Measurements from ENCODE around the gene TAF6.
A peak's percentile ranks its signal among the peaks of the same experiment; 100 is the strongest.

The TAF6 gene

DNA sequence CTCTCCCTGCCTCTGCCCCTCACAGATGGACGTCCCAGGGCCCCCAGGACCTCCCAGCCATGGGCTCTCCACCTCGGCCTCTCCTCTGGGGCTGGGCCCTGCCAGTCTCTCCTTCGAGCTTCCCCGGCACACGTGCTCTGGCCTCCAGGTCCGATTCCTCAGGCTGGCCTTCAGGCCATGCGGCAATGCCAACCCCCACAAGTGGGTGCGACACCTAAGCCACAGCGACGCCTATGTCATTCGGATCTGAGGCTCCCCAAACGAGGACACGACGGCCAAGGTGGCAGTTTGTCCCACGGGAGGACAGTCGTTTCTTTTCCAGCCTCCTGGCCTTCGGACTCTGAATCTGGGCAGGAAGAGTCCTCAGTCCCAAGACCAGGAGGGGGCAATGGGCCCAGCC is 12.5 kb downstream of the TAF6 start:
- DNase-seq (ENCODE audit: insufficient read length, low spot score) (no peak), FAIRE-seq (no peak)
- no peak for TF ChIP-seq CTCF (IDR thresholded peaks at IDR 0.05; ENCODE audit: insufficient read depth, missing control alignments)

GRCh38 chr7:100105534-100105933 is 13.6 kb downstream of the TAF6 start:
- DNase-seq (ENCODE audit: insufficient read length, low spot score), result no peak
- TF ChIP-seq CTCF (IDR thresholded peaks at IDR 0.05; ENCODE audit: insufficient read depth, missing control alignments), result no peak
- FAIRE-seq, result no peak

GRCh38 chr7:100102950-100103840 is 16.0 kb downstream of the TAF6 start:
- no peak for FAIRE-seq
- no peak for DNase-seq (ENCODE audit: insufficient read length, low spot score)
- TF ChIP-seq CTCF (IDR thresholded peaks at IDR 0.05; ENCODE audit: insufficient read depth, missing control alignments), result no peak

- FAIRE-seq, result no peak
- peak; percentile 86 for DNase-seq (ENCODE audit: insufficient read length, low spot score)
Observed at GRCh38 chr7:100101016-100101862, 17.9 kb downstream of the TAF6 start, which contains the start of the genes AP4M1 and MCM7. TSS of gene AP4M1 (plus strand) at chr7:100101643. CDS start at chr7:100101715, 72 bp downstream. TSS of gene MCM7 (minus strand) at chr7:100101397. CDS start at chr7:100101294, 103 bp downstream.

GRCh38 chr7:100100420-100101015 is 18.6 kb downstream of the TAF6 start:
- FAIRE-seq, result no peak
- DNase-seq (ENCODE audit: insufficient read length, low spot score), result peak; percentile 81
- no peak for TF ChIP-seq CTCF (IDR thresholded peaks at IDR 0.05; ENCODE audit: insufficient read depth, missing control alignments)

More at GRCh38 chr7:100101016-100101862, 17.9 kb downstream of the TAF6 start, which contains the start of the genes AP4M1 and MCM7:
- TF ChIP-seq CTCF (IDR thresholded peaks at IDR 0.05; ENCODE audit: insufficient read depth, missing control alignments), result no peak

DNA sequence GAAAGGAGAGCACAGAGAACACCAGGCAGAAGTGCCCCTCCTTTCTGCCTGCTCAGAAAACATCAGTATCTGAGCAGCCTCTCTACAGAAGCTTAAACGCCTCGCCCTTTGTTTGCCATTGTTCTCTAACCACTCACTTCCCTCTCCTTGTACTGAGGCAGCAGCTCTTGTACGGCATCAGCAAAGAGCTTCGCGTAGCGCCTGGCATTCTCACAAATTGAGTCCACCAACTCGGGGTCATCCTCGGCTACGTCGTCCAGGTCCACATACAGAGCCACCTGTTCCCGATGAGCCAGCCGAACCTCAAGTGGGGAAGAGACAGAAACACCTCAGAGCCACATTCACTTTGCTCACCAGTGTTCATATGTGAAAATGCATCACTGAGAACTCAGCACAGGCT is 19.7 kb downstream of the TAF6 start:
- no peak for DNase-seq (ENCODE audit: insufficient read length, low spot score)
- no peak for TF ChIP-seq CTCF (IDR thresholded peaks at IDR 0.05; ENCODE audit: insufficient read depth, missing control alignments)
- no peak for FAIRE-seq

Data from D721Med (cell line).